Measurements from ENCODE around the gene RIPPLY2.

Gene RIPPLY2

GRCh38 chr6:83824388-83824801, 28.8 kb upstream of the RIPPLY2 start:
- TF ChIP-seq ZNF384 (IDR thresholded peaks at IDR 0.05) (no peak), SUZ12 (IDR thresholded peaks at IDR 0.05) (no peak), NFRKB (IDR thresholded peaks at IDR 0.05) (no peak), TARDBP (IDR thresholded peaks at IDR 0.05) (no peak)

DNA sequence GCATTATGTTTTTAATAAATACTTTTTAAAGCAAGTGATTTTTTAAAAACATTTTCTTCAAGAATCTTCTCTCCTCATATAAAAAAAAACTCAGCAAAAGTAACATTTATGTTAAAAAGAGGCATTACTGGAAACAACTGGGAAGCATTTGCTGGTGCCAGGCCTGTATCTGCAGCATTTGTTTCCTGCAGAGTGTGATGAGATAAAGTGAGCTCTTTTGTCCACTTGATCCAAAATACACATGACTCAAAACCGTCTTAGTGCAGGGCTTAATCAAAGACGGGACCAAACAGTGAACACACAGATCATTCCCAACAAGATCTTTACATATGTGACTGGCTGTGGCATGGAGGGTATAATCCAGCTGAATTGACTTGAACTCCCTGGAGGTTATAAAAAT, 28.3 kb upstream of the RIPPLY2 start:
- POLR2A ChIA-PET = no interaction called here
- no peak for TF ChIP-seq ZNF384 (IDR thresholded peaks at IDR 0.05)
- TF ChIP-seq SUZ12 (IDR thresholded peaks at IDR 0.05) = no peak
- no peak for TF ChIP-seq SP1 (IDR thresholded peaks at IDR 0.05)
- no peak for TF ChIP-seq FOXK2 (IDR thresholded peaks at IDR 0.05)
- no peak for TF ChIP-seq ARNT (IDR thresholded peaks at IDR 0.05)
- TF ChIP-seq LEF1 (IDR thresholded peaks at IDR 0.05; ENCODE audit: borderline replicate concordance) = no peak
- no peak for TF ChIP-seq CTBP1 (IDR thresholded peaks at IDR 0.05; ENCODE audit: borderline replicate concordance)
- TF ChIP-seq ELF4 (IDR thresholded peaks at IDR 0.05) = no peak
- TF ChIP-seq BHLHE40 (IDR thresholded peaks at IDR 0.05; ENCODE audit: borderline replicate concordance) = no peak
- TF ChIP-seq L3MBTL2 (conservative IDR thresholded peaks at IDR 0.05) = no peak
- TF ChIP-seq TARDBP (IDR thresholded peaks at IDR 0.05) = no peak
- TF ChIP-seq FOXM1 (IDR thresholded peaks at IDR 0.05; ENCODE audit: borderline replicate concordance) = no peak
- no peak for TF ChIP-seq PKNOX1 (IDR thresholded peaks at IDR 0.05)
- TF ChIP-seq HDGF (IDR thresholded peaks at IDR 0.05; ENCODE audit: borderline replicate concordance) = no peak
- TF ChIP-seq NFRKB (IDR thresholded peaks at IDR 0.05) = no peak
- no peak for TF ChIP-seq FOXA1 (IDR thresholded peaks at IDR 0.05)
- no peak for DNase-seq (ENCODE audit: extremely low spot score)
- CTCF ChIA-PET = interaction anchor here (0.6 to 1.1 kb wide), 2 partner anchors 112 to 209 kb away, joined by 3 to 6 read pairs; no protein-coding TSS in a partner anchor

More at GRCh38 chr6:83824388-83824801, 28.8 kb upstream of the RIPPLY2 start:
- POLR2A ChIA-PET = no interaction called here
- no peak for DNase-seq (ENCODE audit: extremely low spot score)
- CTCF ChIA-PET = interaction anchor here (1.1 kb wide), 1 partner anchor 209 kb away, joined by 6 read pairs; no protein-coding TSS in a partner anchor

DNA sequence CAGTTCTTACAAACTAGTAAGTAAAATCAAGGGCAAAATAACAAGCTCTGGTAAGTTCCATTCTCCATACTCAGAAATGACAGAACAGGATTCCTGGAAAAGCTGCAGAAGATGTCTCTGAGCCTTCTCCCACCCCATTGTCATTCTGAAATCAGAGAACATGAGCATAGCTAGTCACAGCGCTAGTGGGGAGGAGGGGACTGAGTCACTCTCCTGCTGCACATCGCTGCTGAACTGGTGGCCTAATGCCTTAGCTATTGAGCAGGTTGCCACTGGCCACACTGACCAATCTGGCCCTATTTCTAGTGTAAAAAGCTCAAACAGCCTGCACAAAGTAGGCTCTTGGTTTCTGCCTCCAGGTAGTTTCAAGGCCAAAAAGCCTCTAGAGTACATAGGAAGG, 26.1 kb upstream of the RIPPLY2 start:
- POLR2A ChIA-PET = interaction anchor here (1.5 kb wide), 1 partner anchor 26 kb away, joined by 3 read pairs; the partner anchor contains the start of gene RIPPLY2
- CTCF ChIA-PET = interaction anchor here (0.6 kb wide), 1 partner anchor 400 kb away, joined by 3 read pairs; no protein-coding TSS in a partner anchor
- no peak for DNase-seq (ENCODE audit: extremely low spot score)
- TF ChIP-seq LEF1 (IDR thresholded peaks at IDR 0.05; ENCODE audit: borderline replicate concordance) (no peak), FOXA1 (IDR thresholded peaks at IDR 0.05) (no peak), PKNOX1 (IDR thresholded peaks at IDR 0.05) (no peak), FOXM1 (IDR thresholded peaks at IDR 0.05; ENCODE audit: borderline replicate concordance) (no peak)

GRCh38 chr6:83838727-83839126, 14.4 kb upstream of the RIPPLY2 start:
- CTCF ChIA-PET = no interaction called here
- POLR2A ChIA-PET = interaction anchor here (1.6 kb wide), 1 partner anchor 21 kb away, joined by 4 read pairs; the partner anchor contains the start of gene CYB5R4
- DNase-seq (ENCODE audit: extremely low spot score) = no peak

GRCh38 chr6:83844170-83844569, 9.0 kb upstream of the RIPPLY2 start:
- ChIA-PET CTCF (no interaction called here), POLR2A (interaction anchor here (1.1 kb wide), 1 partner anchor 9 kb away, joined by 4 read pairs; the partner anchor contains the start of gene RIPPLY2)
- TF ChIP-seq FOXM1 (IDR thresholded peaks at IDR 0.05; ENCODE audit: borderline replicate concordance) = no peak
- no peak for TF ChIP-seq SUZ12 (IDR thresholded peaks at IDR 0.05)
- no peak for TF ChIP-seq SP1 (IDR thresholded peaks at IDR 0.05)
- TF ChIP-seq FOXK2 (IDR thresholded peaks at IDR 0.05) = no peak
- no peak for TF ChIP-seq ZNF384 (IDR thresholded peaks at IDR 0.05)
- TF ChIP-seq ELF4 (IDR thresholded peaks at IDR 0.05) = no peak
- no peak for TF ChIP-seq FOXA1 (IDR thresholded peaks at IDR 0.05)
- TF ChIP-seq LEF1 (IDR thresholded peaks at IDR 0.05; ENCODE audit: borderline replicate concordance) = no peak
- TF ChIP-seq L3MBTL2 (conservative IDR thresholded peaks at IDR 0.05) = no peak
- TF ChIP-seq BHLHE40 (IDR thresholded peaks at IDR 0.05; ENCODE audit: borderline replicate concordance) = no peak
- TF ChIP-seq TARDBP (IDR thresholded peaks at IDR 0.05) = no peak
- no peak for TF ChIP-seq PKNOX1 (IDR thresholded peaks at IDR 0.05)
- no peak for TF ChIP-seq HDGF (IDR thresholded peaks at IDR 0.05; ENCODE audit: borderline replicate concordance)
- TF ChIP-seq NFRKB (IDR thresholded peaks at IDR 0.05) = no peak
- TF ChIP-seq CTBP1 (IDR thresholded peaks at IDR 0.05; ENCODE audit: borderline replicate concordance) = no peak
- TF ChIP-seq ARNT (IDR thresholded peaks at IDR 0.05) = no peak
- no peak for DNase-seq (ENCODE audit: extremely low spot score)

More at GRCh38 chr6:83838727-83839126, 14.4 kb upstream of the RIPPLY2 start:
- TF ChIP-seq BHLHE40 (IDR thresholded peaks at IDR 0.05; ENCODE audit: borderline replicate concordance) (no peak), FOXM1 (IDR thresholded peaks at IDR 0.05; ENCODE audit: borderline replicate concordance) (no peak), ZNF384 (IDR thresholded peaks at IDR 0.05) (no peak), L3MBTL2 (conservative IDR thresholded peaks at IDR 0.05) (no peak), ELF4 (IDR thresholded peaks at IDR 0.05) (no peak), FOXA1 (IDR thresholded peaks at IDR 0.05) (no peak), ARNT (IDR thresholded peaks at IDR 0.05) (no peak), TARDBP (IDR thresholded peaks at IDR 0.05) (no peak), PKNOX1 (IDR thresholded peaks at IDR 0.05) (no peak), NFRKB (IDR thresholded peaks at IDR 0.05) (no peak), SP1 (IDR thresholded peaks at IDR 0.05) (no peak), HDGF (IDR thresholded peaks at IDR 0.05; ENCODE audit: borderline replicate concordance) (no peak), FOXK2 (IDR thresholded peaks at IDR 0.05) (no peak), LEF1 (IDR thresholded peaks at IDR 0.05; ENCODE audit: borderline replicate concordance) (no peak), CTBP1 (IDR thresholded peaks at IDR 0.05; ENCODE audit: borderline replicate concordance) (no peak), SUZ12 (IDR thresholded peaks at IDR 0.05) (no peak)

Data from HEK293T (cell line).